ENCODE data around the gene ZRANB1.

DNA sequence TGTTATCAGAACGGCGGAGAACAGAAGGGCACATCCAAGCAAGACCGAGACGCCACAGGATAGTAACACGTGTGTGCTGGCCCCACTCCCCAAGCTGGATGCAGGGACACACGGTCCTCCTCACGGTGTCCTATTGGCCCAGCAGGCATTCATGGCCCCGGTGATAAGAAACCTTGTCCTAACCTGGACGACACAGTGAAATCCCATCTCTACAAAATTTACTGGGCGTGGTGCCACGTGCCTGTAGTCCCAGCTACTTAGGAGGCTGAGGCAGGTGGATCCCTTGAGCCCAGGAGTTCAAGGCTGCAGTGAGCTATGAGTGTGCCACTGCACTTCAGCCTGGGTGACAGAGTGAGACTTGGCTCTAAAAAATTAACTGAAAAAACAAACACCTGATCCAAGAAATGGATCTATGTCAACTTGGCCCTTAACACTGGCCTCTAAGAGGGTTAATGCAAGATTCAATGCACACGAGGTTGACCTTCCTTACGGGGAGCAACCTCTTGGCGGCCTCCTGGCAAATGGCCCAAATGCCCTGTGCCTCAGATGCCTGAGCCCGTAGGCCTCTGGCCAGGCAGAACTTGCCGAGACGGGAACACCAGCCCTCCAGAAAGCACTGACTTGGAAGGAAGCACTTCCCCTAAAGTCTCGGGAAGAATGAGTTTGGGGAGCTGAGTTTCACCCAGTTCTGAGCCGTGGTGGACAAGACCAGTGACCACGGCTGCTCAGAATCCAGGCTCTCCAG is 72.3 kb downstream of the ZRANB1 start:
- TF ChIP-seq, protein P1, sequence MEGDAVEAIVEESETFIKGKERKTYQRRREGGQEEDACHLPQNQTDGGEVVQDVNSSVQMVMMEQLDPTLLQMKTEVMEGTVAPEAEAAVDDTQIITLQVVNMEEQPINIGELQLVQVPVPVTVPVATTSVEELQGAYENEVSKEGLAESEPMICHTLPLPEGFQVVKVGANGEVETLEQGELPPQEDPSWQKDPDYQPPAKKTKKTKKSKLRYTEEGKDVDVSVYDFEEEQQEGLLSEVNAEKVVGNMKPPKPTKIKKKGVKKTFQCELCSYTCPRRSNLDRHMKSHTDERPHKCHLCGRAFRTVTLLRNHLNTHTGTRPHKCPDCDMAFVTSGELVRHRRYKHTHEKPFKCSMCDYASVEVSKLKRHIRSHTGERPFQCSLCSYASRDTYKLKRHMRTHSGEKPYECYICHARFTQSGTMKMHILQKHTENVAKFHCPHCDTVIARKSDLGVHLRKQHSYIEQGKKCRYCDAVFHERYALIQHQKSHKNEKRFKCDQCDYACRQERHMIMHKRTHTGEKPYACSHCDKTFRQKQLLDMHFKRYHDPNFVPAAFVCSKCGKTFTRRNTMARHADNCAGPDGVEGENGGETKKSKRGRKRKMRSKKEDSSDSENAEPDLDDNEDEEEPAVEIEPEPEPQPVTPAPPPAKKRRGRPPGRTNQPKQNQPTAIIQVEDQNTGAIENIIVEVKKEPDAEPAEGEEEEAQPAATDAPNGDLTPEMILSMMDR (IDR thresholded peaks at IDR 0.05; ENCODE audit: low read length) = no peak
- no peak for TF ChIP-seq EZH2 (IDR thresholded peaks at IDR 0.05; ENCODE audit: borderline replicate concordance, low read length)

Measured in OCI-LY1 (cell line).